Effector memory CD4-positive, alpha-beta T cell (primary cell): ENCODE data around the gene PIWIL4.

Experiments used
- DNase-seq, 3 donors: peaks; one replicate each; pipeline ENCODE4 v3.0.0-alpha.2; 2020
- H3K27ac ChIP-seq: 2 replicates; pipeline ENCODE4 v1.7.0; 2013; ENCODE audit warnings: mild to moderate bottlenecking, low read length, moderate library complexity; ENCODE audit not compliant: insufficient read depth, poor library complexity, severe bottlenecking
- H3K27me3 ChIP-seq: replicated peaks from 2 replicates; pipeline ENCODE4 v1.7.0; 2013; ENCODE audit warnings: mild to moderate bottlenecking, low read length; ENCODE audit not compliant: insufficient read depth, control insufficient read depth, poor library complexity, severe bottlenecking
- H3K36me3 ChIP-seq: 2 replicates; pipeline ENCODE4 v1.7.0; 2013; ENCODE audit warnings: mild to moderate bottlenecking, low read length, moderate library complexity; ENCODE audit not compliant: control insufficient read depth, insufficient read depth
- H3K4me1 ChIP-seq: 2 replicates; pipeline ENCODE4 v1.7.0; 2013; ENCODE audit warnings: low read length, mild to moderate bottlenecking; ENCODE audit not compliant: control insufficient read depth, insufficient read depth, poor library complexity, severe bottlenecking
- H3K4me3 ChIP-seq: 2 replicates; pipeline ENCODE4 v1.7.0; 2013; ENCODE audit warnings: low read length, low read depth, mild to moderate bottlenecking; ENCODE audit not compliant: insufficient read depth, poor library complexity, severe bottlenecking
- H3K9me3 ChIP-seq: 2 replicates; pipeline ENCODE4 v1.7.0; 2013; ENCODE audit warnings: mild to moderate bottlenecking, low read length, moderate library complexity; ENCODE audit not compliant: control insufficient read depth

PIWIL4 gene

DNA sequence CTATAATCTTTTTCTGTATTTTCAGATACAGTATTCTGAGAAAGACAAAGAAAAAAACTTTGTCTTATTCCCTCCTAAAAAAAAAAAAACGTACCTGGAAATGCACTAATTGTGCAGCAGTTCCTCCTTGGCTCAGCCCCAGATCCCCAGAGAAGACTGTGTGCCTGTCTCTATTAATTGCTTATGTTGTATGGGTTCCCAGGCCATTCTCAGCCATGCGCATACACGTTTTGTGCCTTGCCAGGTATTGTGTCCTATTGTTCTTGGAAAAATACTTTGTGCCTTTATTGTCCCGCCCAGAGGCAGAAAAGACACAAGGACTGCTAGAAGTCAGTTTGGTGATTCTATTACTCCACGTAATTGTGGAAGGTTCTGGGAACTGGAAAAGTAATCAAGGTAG lies 91.2 kb downstream of the PIWIL4 start:
- Histone ChIP-seq H3K9me3 (no peaks in the 10 kb centered on the region), H3K27me3 (no peaks in the 10 kb centered on the region), H3K27ac (no peak overlapping the region), H3K36me3 (no peaks in the 10 kb centered on the region), H3K4me1 (no peaks in the 10 kb centered on the region), H3K4me3 (no peak overlapping the region)
- DNase-seq: no peak

DNA sequence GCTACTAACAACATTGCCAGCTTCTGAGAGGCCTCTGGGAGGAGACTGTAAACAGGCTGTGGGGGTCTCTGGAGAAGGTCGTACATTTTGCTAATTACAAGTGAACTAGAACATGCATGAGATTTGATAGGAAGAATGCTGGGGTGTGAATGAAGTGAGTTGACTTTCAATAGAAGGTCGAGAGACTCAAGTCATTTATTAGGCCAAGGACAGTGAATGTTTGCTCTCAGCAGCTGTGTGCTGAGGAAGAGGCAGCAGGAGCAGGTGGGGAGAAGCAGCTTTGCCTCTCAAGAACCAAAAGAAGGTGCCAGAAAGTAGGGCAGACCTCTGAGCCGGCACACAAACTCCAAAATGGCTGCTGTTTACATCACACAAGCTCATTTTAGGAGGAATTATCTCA lies 91.7 kb downstream of the PIWIL4 start:
- H3K9me3 ChIP-seq: no peaks in the 10 kb centered on the region
- no peaks in the 10 kb centered on the region for H3K36me3 ChIP-seq
- H3K27me3 ChIP-seq: no peaks in the 10 kb centered on the region
- no peaks in the 10 kb centered on the region for H3K4me1 ChIP-seq
- H3K27ac ChIP-seq: no peak overlapping the region
- DNase-seq: no peak
- H3K4me3 ChIP-seq: no peak overlapping the region

DNA sequence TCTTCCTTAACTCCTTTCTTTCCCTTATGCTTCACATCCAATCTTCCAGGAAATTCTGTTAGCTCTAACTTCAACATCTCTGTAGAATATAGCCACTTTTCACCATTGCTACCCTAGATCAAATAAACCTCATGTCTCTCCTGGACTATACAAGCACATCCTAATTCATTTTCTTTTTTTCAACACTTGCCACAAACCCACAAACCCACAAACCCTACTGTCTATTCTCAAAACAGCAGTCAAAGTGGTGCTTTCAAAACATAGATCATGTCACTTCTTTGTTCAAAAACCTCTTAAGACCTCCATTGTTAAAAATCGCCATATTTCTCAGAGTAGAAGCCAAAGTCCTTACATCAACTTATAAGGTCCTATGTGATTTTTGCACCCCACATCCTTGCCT lies 94.3 kb downstream of the PIWIL4 start:
- no peaks in the 10 kb centered on the region for H3K27me3 ChIP-seq
- H3K9me3 ChIP-seq: no peaks in the 10 kb centered on the region
- no peak overlapping the region for H3K27ac ChIP-seq
- H3K36me3 ChIP-seq: no peaks in the 10 kb centered on the region
- H3K4me3 ChIP-seq: no peak overlapping the region
- H3K4me1 ChIP-seq: no peaks in the 10 kb centered on the region
- DNase-seq: no peak

DNA sequence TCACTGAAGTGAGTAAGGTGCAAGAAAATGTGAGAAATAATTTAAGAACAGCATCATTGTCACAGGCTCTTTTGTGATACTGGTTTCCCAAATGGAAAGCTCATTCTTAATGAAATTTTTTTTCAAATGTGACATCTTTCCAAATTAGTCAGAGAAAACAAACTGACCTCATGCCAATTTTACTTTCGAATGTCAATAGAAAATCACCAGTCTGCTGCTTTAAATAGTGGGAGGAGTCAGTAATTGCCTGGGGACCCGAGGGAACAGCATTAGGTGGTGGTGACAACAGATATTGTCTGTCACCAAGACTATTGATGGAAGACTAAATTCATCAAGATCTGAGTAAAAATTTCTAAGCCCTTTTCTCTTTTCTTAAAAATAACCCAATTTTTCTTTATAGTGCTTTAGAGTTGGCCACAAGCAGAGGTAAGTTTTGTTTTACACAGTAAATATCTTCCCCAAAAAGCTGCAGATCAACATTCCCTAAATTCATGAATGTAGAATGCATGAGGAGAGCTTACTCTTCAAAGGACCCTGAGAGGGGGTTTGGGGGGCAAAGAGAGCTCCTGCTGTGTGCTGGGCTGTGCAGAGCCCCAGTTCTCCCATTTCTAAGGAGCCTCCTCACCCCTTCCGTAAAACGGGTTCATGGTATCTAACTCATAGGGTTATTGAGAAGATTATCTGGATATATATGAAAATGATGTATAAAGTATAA lies 95.1 kb downstream of the PIWIL4 start:
- no peaks in the 10 kb centered on the region for H3K36me3 ChIP-seq
- H3K27me3 ChIP-seq: no peaks in the 10 kb centered on the region
- DNase-seq: no peak
- H3K4me3 ChIP-seq: no peak overlapping the region
- H3K9me3 ChIP-seq: no peaks in the 10 kb centered on the region
- H3K27ac ChIP-seq: no peak overlapping the region
- no peaks in the 10 kb centered on the region for H3K4me1 ChIP-seq

DNA sequence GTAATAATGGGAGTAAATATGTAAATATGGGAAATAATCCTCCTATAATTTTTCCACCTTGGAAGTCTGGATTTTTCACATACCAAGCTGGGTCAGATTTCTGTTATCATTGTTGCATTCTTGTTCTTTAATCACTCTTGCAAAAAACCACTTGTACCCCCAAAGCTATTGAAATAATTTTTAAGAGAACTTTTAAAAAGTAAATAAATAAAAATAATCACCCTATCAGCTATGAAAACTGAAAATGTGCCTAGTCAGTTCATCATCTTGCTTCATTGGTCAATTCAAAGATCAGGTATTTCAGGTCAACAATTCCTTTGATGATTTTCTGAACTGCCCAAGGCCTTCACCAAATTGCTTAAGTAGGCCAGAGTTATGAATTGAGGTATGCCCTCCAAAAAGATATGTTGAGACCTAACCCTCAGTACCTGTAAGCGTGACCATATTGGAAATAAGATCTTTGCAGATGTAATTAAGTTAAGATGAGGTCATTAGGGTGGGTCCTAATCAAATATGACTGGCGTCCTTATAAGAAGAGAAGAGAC lies 95.8 kb downstream of the PIWIL4 start:
- no peak for DNase-seq
- no peaks in the 10 kb centered on the region for H3K27me3 ChIP-seq
- H3K4me3 ChIP-seq: no peak overlapping the region
- no peak overlapping the region for H3K27ac ChIP-seq
- H3K4me1 ChIP-seq: no peaks in the 10 kb centered on the region
- no peaks in the 10 kb centered on the region for H3K9me3 ChIP-seq
- no peaks in the 10 kb centered on the region for H3K36me3 ChIP-seq

DNA sequence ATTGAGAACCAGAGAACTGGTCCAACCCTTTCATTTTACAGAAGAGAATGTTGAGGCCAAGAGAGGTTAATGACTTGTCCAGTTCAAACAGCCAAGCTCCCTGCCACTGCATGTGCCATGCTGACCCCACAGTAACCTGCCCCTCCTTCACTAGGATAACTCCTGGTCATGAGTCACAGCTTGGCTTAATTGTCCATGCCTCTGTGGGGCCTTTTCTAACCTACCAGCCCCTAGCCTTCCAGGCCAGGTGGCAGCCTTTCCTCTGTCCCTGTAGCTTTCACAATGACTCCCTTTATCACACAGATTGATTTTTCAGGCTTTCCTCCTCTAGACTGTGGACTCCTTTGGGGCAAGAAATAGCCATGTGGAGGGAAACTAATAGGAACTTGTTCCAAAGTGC lies 97.2 kb downstream of the PIWIL4 start:
- Histone ChIP-seq H3K4me1 (no peaks in the 10 kb centered on the region), H3K36me3 (no peaks in the 10 kb centered on the region), H3K4me3 (no peak overlapping the region), H3K27ac (no peak overlapping the region), H3K9me3 (no peaks in the 10 kb centered on the region), H3K27me3 (no peaks in the 10 kb centered on the region)
- DNase-seq: no peak

DNA sequence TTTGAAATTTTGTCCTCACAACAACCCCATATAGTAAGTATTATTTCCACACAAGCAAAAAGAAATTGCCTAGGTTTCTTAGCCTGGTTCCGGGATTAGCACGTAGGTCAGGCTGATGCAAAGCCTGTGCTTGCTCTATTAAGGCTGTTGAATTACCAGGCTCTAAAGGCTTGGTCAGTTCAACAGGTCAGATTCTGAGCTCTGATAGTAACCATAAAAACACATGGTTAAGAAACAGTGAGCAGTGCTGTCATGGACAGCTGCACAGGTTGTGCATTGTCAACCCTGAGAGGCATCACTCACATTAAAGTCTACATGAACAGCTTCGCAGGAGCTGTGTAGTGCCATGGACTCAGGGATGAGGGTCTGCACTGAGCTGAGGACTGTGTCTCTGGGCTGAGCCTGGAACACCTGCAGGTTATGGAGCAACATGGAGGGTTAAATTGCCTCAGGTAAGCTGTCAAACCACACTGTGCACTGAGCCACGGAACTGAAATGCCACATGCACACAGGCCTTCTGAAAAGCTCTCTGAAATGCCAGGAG lies 98.0 kb downstream of the PIWIL4 start:
- H3K27me3 ChIP-seq: no peaks in the 10 kb centered on the region
- no peak overlapping the region for H3K4me3 ChIP-seq
- DNase-seq: no peak
- no peaks in the 10 kb centered on the region for H3K9me3 ChIP-seq
- H3K27ac ChIP-seq: no peak overlapping the region
- H3K36me3 ChIP-seq: no peaks in the 10 kb centered on the region
- H3K4me1 ChIP-seq: no peaks in the 10 kb centered on the region

DNA sequence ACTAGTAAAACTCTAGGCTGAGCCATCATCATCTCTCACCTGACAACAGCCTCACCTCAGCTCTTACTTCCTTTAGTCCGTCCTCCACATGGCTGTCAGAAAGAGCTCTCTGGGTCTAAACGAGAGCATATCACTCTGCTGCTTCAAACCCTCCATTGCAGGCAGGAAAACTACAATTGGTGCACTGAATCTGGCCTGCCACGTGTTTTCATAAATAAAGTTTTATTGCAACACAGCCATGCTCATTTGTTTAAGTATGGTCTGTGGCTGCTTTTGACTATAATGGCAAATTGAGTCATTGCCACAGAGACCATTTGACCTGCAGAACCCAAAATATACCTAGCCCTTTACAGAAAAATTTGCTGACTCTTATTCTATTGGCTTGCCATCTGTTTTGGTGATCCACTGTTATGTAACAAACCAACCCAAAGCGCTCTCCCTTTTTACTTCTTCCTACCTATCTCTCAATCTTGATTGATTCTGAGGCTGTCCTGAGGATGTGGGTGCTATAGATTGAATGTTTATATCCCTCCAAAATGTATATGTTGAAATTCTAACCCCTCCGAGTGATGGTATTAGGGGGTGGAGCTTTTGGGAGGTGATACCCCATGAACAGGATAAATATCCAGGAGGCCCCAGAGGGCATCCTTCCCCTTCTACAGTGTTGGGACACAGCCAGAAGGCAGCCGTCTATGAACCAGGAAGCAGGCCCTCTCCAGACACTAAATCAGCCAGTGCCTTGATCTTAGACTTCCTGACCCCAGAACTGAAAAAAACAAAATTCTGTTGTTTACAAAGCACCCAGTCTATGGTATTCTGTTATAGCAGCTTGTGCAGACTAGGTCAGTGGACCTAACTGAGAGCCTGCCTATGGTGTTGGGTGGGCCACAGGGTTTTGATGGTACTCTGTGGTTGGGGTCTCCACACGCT lies 99.9 kb downstream of the PIWIL4 start:
- Histone ChIP-seq H3K36me3 (no peaks in the 10 kb centered on the region), H3K27me3 (no peaks in the 10 kb centered on the region), H3K4me3 (no peak overlapping the region), H3K9me3 (no peaks in the 10 kb centered on the region), H3K27ac (no peak overlapping the region), H3K4me1 (no peaks in the 10 kb centered on the region)
- DNase-seq: no peak

DNA sequence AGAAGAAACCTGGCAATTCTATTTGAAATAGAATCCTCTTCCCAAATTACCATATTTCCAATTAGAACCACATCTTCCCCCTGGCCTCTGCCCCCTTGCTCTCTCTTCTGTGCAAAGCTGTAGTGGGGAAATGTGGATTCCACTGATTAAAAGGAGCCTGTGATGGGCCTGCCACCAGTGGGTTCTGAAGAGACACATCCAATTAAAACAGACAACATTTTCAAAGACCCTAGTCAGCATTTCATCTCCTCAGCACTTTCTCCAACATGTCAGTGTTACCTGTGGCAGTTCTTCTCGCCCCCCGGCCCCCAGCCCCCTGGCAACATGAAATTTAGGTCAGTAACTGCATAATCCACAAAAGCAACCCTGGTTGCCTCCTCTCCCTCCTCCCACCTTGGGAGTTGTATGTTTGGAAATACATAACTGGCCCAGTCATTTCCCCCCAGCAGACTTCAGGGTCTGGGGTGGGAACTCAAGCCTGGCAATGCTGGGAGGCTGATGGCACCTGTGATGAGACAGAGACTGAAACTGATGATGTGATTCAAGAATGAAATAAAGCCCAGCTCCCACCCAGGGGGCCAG lies 101.1 kb downstream of the PIWIL4 start:
- Histone ChIP-seq H3K36me3 (no peaks in the 10 kb centered on the region), H3K4me1 (no peaks in the 10 kb centered on the region), H3K4me3 (no peak overlapping the region), H3K9me3 (no peaks in the 10 kb centered on the region), H3K27me3 (no peaks in the 10 kb centered on the region), H3K27ac (no peak overlapping the region)
- DNase-seq: no peak
